IPS-18a (cell line): ENCODE measurements around the gene CDC42BPG.
"Not testable (repeated sequence)": the region's sequence is repeated elsewhere in the genome, so short reads cannot be mapped to it uniquely, and the experiment has no call there.

Source experiments
- H3K27ac ChIP-seq: one replicate; pipeline ENCODE4 v1.5.1; 2013; ENCODE audit warnings: low read length
- H3K27me3 ChIP-seq: one replicate; pipeline ENCODE4 v1.6.1; 2013; ENCODE audit warnings: mild to moderate bottlenecking, low read length; ENCODE audit not compliant: control insufficient read depth, insufficient read depth
- H3K36me3 ChIP-seq: one replicate; pipeline ENCODE4 v1.6.1; 2013; ENCODE audit warnings: low read depth, low read length; ENCODE audit not compliant: control insufficient read depth
- H3K4me1 ChIP-seq: one replicate; pipeline ENCODE4 v1.6.1; 2013; ENCODE audit warnings: low read depth, low read length; ENCODE audit not compliant: control insufficient read depth
- H3K4me3 ChIP-seq: one replicate; pipeline ENCODE4 v1.5.1; 2013; ENCODE audit warnings: low read length
- H3K9ac ChIP-seq: one replicate; pipeline ENCODE4 v1.6.1; 2013; ENCODE audit warnings: mild to moderate bottlenecking, low read length, moderate library complexity
- H3K9me3 ChIP-seq: one replicate; pipeline ENCODE4 v1.6.1; 2013; ENCODE audit warnings: low read depth, low read length; ENCODE audit not compliant: control insufficient read depth

Gene CDC42BPG

GRCh38 chr11:64815433-64815832 lies 29.0 kb downstream of the CDC42BPG start:
- H3K36me3 ChIP-seq, H3K4me3 ChIP-seq, H3K4me1 ChIP-seq, H3K9ac ChIP-seq, H3K27ac ChIP-seq, H3K9me3 ChIP-seq, H3K27me3 ChIP-seq: not testable (repeated sequence)

- Histone ChIP-seq H3K9me3 (no peaks in the 10 kb centered on the region), H3K4me1 (no peaks in the 10 kb centered on the region), H3K36me3 (no peaks in the 10 kb centered on the region), H3K9ac (no peak overlapping the region), H3K27ac (no peak overlapping the region), H3K27me3 (no peaks in the 10 kb centered on the region), H3K4me3 (no peak overlapping the region)
These were observed 29.7 kb downstream of the CDC42BPG start for GRCh38 chr11:64814712-64815187.

- H3K27ac ChIP-seq, result no peak overlapping the region
- H3K4me1 ChIP-seq, result peaks cover 5% of the 10 kb centered on the region
- H3K27me3 ChIP-seq, result no peaks in the 10 kb centered on the region
- H3K9ac ChIP-seq, result no peak overlapping the region
- no peak overlapping the region for H3K4me3 ChIP-seq
- no peaks in the 10 kb centered on the region for H3K9me3 ChIP-seq
- H3K36me3 ChIP-seq, result no peaks in the 10 kb centered on the region
These were observed 30.6 kb downstream of the CDC42BPG start for GRCh38 chr11:64813826-64814225.

- H3K9ac ChIP-seq, result peak overlapping the region; percentile 43
- no peak overlapping the region for H3K27ac ChIP-seq
These were observed 33.6 kb downstream of the CDC42BPG start for GRCh38 chr11:64810891-64811272.

GRCh38 chr11:64810271-64810890 lies 34.1 kb downstream of the CDC42BPG start, which contains the start of gene MEN1:
MEN1 (minus strand) TSS chr11:64810551; CDS start chr11:64810109, 442 bp downstream.
- H3K27me3 ChIP-seq, result no peaks in the 10 kb centered on the region
- H3K4me3 ChIP-seq, result peak within 1 kb of the TSS; percentile 89
- H3K9ac ChIP-seq, result peak within 1 kb of the TSS; percentile 59
- H3K4me1 ChIP-seq, result peaks cover 5% of the 10 kb centered on the region
- H3K36me3 ChIP-seq, result peaks cover 5% of the 10 kb centered on the region
- no peaks in the 10 kb centered on the region for H3K9me3 ChIP-seq
- H3K27ac ChIP-seq, result no peak within 1 kb of the TSS

More at GRCh38 chr11:64810891-64811272, 33.6 kb downstream of the CDC42BPG start:
- peaks cover 5% of the 10 kb centered on the region for H3K4me1 ChIP-seq
- no peaks in the 10 kb centered on the region for H3K9me3 ChIP-seq
- peak overlapping the region; percentile 89 for H3K4me3 ChIP-seq
- H3K36me3 ChIP-seq, result peaks cover 4% of the 10 kb centered on the region
- H3K27me3 ChIP-seq, result no peaks in the 10 kb centered on the region

- Histone ChIP-seq H3K27me3 (no peaks in the 10 kb centered on the region), H3K4me3 (peak overlapping the region; percentile 89), H3K9ac (peak overlapping the region; percentile 59), H3K27ac (no peak overlapping the region), H3K36me3 (peaks cover 5% of the 10 kb centered on the region), H3K9me3 (no peaks in the 10 kb centered on the region), H3K4me1 (peaks cover 5% of the 10 kb centered on the region)
These were observed 34.6 kb downstream of the CDC42BPG start for GRCh38 chr11:64809781-64810241.

GRCh38 chr11:64805481-64805880 lies 39.0 kb downstream of the CDC42BPG start:
- no peak overlapping the region for H3K27ac ChIP-seq
- no peak overlapping the region for H3K9ac ChIP-seq
- H3K9me3 ChIP-seq, result no peaks in the 10 kb centered on the region
- H3K4me3 ChIP-seq, result no peak overlapping the region
- H3K27me3 ChIP-seq, result no peaks in the 10 kb centered on the region
- peaks cover 5% of the 10 kb centered on the region for H3K36me3 ChIP-seq
- H3K4me1 ChIP-seq, result peaks cover 12% of the 10 kb centered on the region

GRCh38 chr11:64804346-64805210 lies 39.9 kb downstream of the CDC42BPG start:
- H3K27me3 ChIP-seq, result no peaks in the 10 kb centered on the region
- H3K27ac ChIP-seq, result peak overlapping the region; percentile 70
- no peaks in the 10 kb centered on the region for H3K9me3 ChIP-seq
- peak overlapping the region; percentile 78 for H3K9ac ChIP-seq
- H3K36me3 ChIP-seq, result peaks cover 5% of the 10 kb centered on the region
- H3K4me1 ChIP-seq, result peaks cover 11% of the 10 kb centered on the region
- H3K4me3 ChIP-seq, result peak overlapping the region; percentile 84

GRCh38 chr11:64803846-64804345 lies 40.6 kb downstream of the CDC42BPG start:
- no peaks in the 10 kb centered on the region for H3K9me3 ChIP-seq
- H3K4me1 ChIP-seq, result peaks cover 7% of the 10 kb centered on the region
- peak overlapping the region; percentile 84 for H3K4me3 ChIP-seq
- peak overlapping the region; percentile 78 for H3K9ac ChIP-seq
- H3K27me3 ChIP-seq, result no peaks in the 10 kb centered on the region
- H3K27ac ChIP-seq, result peak overlapping the region; percentile 70
- peaks cover 5% of the 10 kb centered on the region for H3K36me3 ChIP-seq

GRCh38 chr11:64803158-64803845 lies 41.2 kb downstream of the CDC42BPG start, which contains the start of gene MAP4K2:
MAP4K2 (minus strand) TSS chr11:64803214; CDS start chr11:64803149, 65 bp downstream.
- H3K9ac ChIP-seq, result peak within 1 kb of the TSS; percentile 78
- H3K9me3 ChIP-seq, result no peaks in the 10 kb centered on the region
- H3K4me1 ChIP-seq, result peaks cover 7% of the 10 kb centered on the region
- H3K4me3 ChIP-seq, result peak within 1 kb of the TSS; percentile 84
- peak within 1 kb of the TSS; percentile 70 for H3K27ac ChIP-seq
- no peaks in the 10 kb centered on the region for H3K27me3 ChIP-seq
- peaks cover 5% of the 10 kb centered on the region for H3K36me3 ChIP-seq
